Keratinocyte (primary cell): ENCODE measurements around the gene FAM120A.

Source experiments
- EZH2 ChIP-seq: IDR thresholded peaks from one replicate; pipeline ENCODE4 v1.6.1; 2012; ENCODE audit warnings: inconsistent platforms, mild to moderate bottlenecking, low read length, moderate library complexity
- TF ChIP-seq, protein P1 (sequence below), 3 experiments: IDR thresholded peaks in 1 of 3; conservative IDR thresholded peaks in 1 of 3; optimal IDR thresholded peaks in 1 of 3; 2 replicates in 2 of 3; 3 replicates in 1 of 3; pipeline versions ENCODE3 to v1.5.1; 2011; ENCODE audit warnings: low read length in 3 of 3, mild to moderate bottlenecking in 3 of 3, moderate library complexity in 2 of 3, control low read depth in 1 of 3, inconsistent platforms in 1 of 3; ENCODE audit not compliant: insufficient read depth in 2 of 3; ENCODE audit errors: extremely low read depth in 1 of 3

- TF ChIP-seq, protein P1, sequence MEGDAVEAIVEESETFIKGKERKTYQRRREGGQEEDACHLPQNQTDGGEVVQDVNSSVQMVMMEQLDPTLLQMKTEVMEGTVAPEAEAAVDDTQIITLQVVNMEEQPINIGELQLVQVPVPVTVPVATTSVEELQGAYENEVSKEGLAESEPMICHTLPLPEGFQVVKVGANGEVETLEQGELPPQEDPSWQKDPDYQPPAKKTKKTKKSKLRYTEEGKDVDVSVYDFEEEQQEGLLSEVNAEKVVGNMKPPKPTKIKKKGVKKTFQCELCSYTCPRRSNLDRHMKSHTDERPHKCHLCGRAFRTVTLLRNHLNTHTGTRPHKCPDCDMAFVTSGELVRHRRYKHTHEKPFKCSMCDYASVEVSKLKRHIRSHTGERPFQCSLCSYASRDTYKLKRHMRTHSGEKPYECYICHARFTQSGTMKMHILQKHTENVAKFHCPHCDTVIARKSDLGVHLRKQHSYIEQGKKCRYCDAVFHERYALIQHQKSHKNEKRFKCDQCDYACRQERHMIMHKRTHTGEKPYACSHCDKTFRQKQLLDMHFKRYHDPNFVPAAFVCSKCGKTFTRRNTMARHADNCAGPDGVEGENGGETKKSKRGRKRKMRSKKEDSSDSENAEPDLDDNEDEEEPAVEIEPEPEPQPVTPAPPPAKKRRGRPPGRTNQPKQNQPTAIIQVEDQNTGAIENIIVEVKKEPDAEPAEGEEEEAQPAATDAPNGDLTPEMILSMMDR (optimal IDR thresholded peaks at IDR 0.05 in 1 of 3, IDR thresholded peaks at IDR 0.05 in 1 of 3, conservative IDR thresholded peaks at IDR 0.05 in 1 of 3; ENCODE audit: extremely low read depth in 1 of 3, insufficient read depth in 2 of 3, low read length in 3 of 3) = no peak
- no peak for TF ChIP-seq EZH2
Observed at GRCh38 chr9:93509084-93509483, 57.6 kb downstream of the FAM120A start.
